ENCODE measurements around the gene HFE. TPM values are rescaled to one million over a fixed set of nuclear protein-coding genes. Genes with fewer than 3 reads are reported as not detected.

HFE gene
- polyA plus RNA-seq, 2 donors: 2.2 to 2.6 TPM

DNA sequence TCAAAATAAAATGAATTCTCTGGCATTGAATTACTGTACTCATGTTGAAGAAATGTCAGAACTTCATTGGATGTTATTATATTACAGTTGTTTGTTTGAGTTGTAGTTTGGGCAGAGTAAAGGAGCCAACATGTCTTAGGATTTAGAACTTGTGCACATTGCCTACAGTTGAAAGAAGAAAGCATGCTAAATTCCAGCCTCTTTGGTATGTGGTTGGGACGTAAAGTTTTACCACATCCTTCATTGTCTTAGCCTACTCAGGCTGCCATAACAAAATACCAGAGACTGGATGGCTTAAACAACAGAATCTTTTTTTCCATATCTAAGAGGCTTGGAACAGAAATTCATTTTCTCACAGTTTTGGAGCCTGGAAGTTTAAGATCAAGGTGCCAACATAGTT is 42.4 kb downstream of the HFE start:
- H3K4me3 ChIP-seq (ENCODE audit: low read depth in 1 of 2, low read length in 2 of 2): no peak overlapping the region
- no peak overlapping the region for H3K27ac ChIP-seq (ENCODE audit: low read depth in 2 of 2, low read length in 1 of 2)
- H3K4me1 ChIP-seq (ENCODE audit: control insufficient read depth in 2 of 2, insufficient read depth in 2 of 2, low read length in 1 of 2): peaks cover 0 to 4% of the 10 kb centered on the region in 2 donors
- no peaks in the 10 kb centered on the region for H3K36me3 ChIP-seq (ENCODE audit: control insufficient read depth in 2 of 2, insufficient read depth in 2 of 2, low read length in 1 of 2)
- WGBS, 2 donors: 73 to 77% methylated on average over 1 of the region's 1 CpG
- H3K27me3 ChIP-seq (ENCODE audit: control insufficient read depth in 1 of 2, insufficient read depth in 2 of 2, low read length in 2 of 2): no peaks in the 10 kb centered on the region
- H3K9me3 ChIP-seq (ENCODE audit: control insufficient read depth in 2 of 2, insufficient read depth in 1 of 2, low read depth in 1 of 2, low read length in 1 of 2): no peaks in the 10 kb centered on the region

DNA sequence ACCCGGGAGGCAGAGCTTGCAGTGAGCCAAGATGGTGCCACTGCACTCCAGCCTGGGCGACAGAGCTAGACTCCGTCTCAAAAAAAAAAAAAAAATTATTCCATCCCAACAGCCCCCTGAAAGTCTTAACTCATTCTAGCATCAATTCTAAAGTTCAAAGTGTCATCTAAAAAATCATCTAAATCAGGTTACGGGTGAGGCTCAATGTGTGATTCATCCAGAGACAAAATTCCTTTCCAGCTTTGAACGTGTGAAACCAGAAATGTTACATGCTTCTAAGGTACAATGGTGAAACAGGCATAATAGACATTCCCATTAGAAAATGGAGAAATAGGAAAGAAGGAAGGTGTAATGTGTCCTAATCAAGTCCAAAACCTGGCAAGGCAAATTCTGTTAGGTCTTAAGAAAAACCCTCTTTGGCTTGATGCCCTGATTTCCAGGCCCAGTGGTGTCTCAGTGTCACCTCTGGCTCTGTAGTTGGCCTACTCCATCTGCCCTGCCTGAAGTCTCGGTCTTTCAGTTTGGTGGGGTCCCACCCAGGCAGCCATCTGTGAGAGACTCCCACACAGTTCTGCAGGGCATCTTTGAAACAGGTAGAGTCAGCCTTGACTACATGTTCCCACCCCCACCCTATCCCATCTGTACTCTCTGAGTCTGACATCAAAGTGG is 43.5 kb downstream of the HFE start:
- H3K4me1 ChIP-seq (ENCODE audit: control insufficient read depth in 2 of 2, insufficient read depth in 2 of 2, low read length in 1 of 2): peaks cover 0 to 4% of the 10 kb centered on the region in 2 donors
- peak overlapping the region; percentile 18 to 78 for H3K27ac ChIP-seq (ENCODE audit: low read depth in 2 of 2, low read length in 1 of 2)
- no peaks in the 10 kb centered on the region for H3K36me3 ChIP-seq (ENCODE audit: control insufficient read depth in 2 of 2, insufficient read depth in 2 of 2, low read length in 1 of 2)
- no peaks in the 10 kb centered on the region for H3K27me3 ChIP-seq (ENCODE audit: control insufficient read depth in 1 of 2, insufficient read depth in 2 of 2, low read length in 2 of 2)
- no peaks in the 10 kb centered on the region for H3K9me3 ChIP-seq (ENCODE audit: control insufficient read depth in 2 of 2, insufficient read depth in 1 of 2, low read depth in 1 of 2, low read length in 1 of 2)
- WGBS, 2 donors: 79 to 86% methylated on average over 6 of the region's 6 CpGs
- H3K4me3 ChIP-seq (ENCODE audit: low read depth in 1 of 2, low read length in 2 of 2): no peak overlapping the region

DNA sequence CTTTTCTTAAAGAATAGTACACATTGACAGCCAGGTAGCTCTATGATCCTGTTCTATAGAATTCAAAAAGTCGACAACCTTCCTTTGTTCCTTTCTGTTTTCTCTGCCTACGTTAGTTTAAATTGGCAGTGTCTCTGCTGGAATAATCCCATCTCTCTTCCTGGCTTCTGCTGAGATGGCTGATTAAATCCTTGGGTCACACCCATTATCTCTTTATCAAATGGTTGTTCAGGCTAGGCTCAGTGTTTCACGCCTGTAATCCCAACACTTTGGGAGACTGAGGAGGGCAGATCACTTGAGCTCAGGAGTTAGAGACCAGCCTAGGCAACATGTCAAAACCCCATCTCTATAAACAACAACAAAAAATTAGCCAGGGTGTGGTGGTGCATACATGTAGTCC is 44.4 kb downstream of the HFE start:
- Histone ChIP-seq H3K27me3 (ENCODE audit: control insufficient read depth in 1 of 2, insufficient read depth in 2 of 2, low read length in 2 of 2) (no peaks in the 10 kb centered on the region), H3K36me3 (ENCODE audit: control insufficient read depth in 2 of 2, insufficient read depth in 2 of 2, low read length in 1 of 2) (no peaks in the 10 kb centered on the region), H3K4me1 (ENCODE audit: control insufficient read depth in 2 of 2, insufficient read depth in 2 of 2, low read length in 1 of 2) (peaks cover 0 to 4% of the 10 kb centered on the region in 2 donors), H3K4me3 (ENCODE audit: low read depth in 1 of 2, low read length in 2 of 2) (no peak overlapping the region), H3K27ac (ENCODE audit: low read depth in 2 of 2, low read length in 1 of 2) (no peak overlapping the region), H3K9me3 (ENCODE audit: control insufficient read depth in 2 of 2, insufficient read depth in 1 of 2, low read depth in 1 of 2, low read length in 1 of 2) (no peaks in the 10 kb centered on the region)
- 59 to 63% methylated on average over 3 of the region's 3 CpGs for WGBS, 2 donors

DNA sequence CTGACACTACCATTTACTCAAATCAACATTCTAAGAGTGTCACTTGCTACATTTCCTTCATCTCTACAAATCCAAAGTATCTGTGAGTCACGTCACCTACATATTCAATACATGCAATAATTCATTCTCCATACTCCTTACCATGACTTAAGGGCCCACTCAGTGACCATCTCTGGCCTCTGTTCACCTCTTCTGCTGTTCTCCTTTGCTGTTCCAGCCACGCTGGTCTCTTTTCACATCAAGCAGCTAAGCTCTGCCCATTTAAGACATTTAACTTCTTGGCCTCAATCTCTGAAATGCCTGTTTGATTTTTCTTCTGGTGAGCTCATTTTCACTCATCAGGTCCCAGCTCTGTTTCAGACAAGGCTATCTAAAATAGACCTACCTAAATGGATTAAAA is 46.5 kb downstream of the HFE start:
- Histone ChIP-seq H3K27me3 (ENCODE audit: control insufficient read depth in 1 of 2, insufficient read depth in 2 of 2, low read length in 2 of 2) (no peaks in the 10 kb centered on the region), H3K36me3 (ENCODE audit: control insufficient read depth in 2 of 2, insufficient read depth in 2 of 2, low read length in 1 of 2) (no peaks in the 10 kb centered on the region), H3K9me3 (ENCODE audit: control insufficient read depth in 2 of 2, insufficient read depth in 1 of 2, low read depth in 1 of 2, low read length in 1 of 2) (no peaks in the 10 kb centered on the region), H3K4me3 (ENCODE audit: low read depth in 1 of 2, low read length in 2 of 2) (no peak overlapping the region), H3K4me1 (ENCODE audit: control insufficient read depth in 2 of 2, insufficient read depth in 2 of 2, low read length in 1 of 2) (peaks cover 0 to 4% of the 10 kb centered on the region in 2 donors), H3K27ac (ENCODE audit: low read depth in 2 of 2, low read length in 1 of 2) (no peak overlapping the region)
- 88 to 90% methylated on average over 2 of the region's 2 CpGs for WGBS, 2 donors

DNA sequence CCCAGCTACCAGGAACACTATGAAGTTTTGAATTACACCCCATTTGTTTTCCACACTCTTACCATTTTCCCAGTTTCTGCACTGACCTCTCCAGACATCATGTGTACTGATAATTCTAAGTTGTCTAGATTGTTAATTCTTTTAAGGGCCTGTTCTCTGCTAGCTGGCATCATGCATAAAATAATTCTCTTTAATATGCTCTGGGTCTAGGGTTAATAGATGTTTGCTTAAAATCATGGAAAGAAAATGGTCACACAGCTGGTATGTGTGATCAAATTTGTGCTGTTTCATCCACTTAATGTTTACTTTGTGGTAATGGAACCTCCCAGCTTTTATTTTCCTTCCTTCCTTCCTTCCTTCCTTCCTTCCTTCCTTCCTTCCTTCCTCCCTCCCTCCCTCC is 49.1 kb downstream of the HFE start:
- H3K4me3 ChIP-seq (ENCODE audit: low read depth in 1 of 2, low read length in 2 of 2): no peak overlapping the region
- H3K4me1 ChIP-seq (ENCODE audit: control insufficient read depth in 2 of 2, insufficient read depth in 2 of 2, low read length in 1 of 2): peaks cover 0 to under 1% of the 10 kb centered on the region in 2 donors
- H3K36me3 ChIP-seq (ENCODE audit: control insufficient read depth in 2 of 2, insufficient read depth in 2 of 2, low read length in 1 of 2): peaks cover 0 to 5% of the 10 kb centered on the region in 2 donors
- no peaks in the 10 kb centered on the region for H3K27me3 ChIP-seq (ENCODE audit: control insufficient read depth in 1 of 2, insufficient read depth in 2 of 2, low read length in 2 of 2)
- no peaks in the 10 kb centered on the region for H3K9me3 ChIP-seq (ENCODE audit: control insufficient read depth in 2 of 2, insufficient read depth in 1 of 2, low read depth in 1 of 2, low read length in 1 of 2)
- H3K27ac ChIP-seq (ENCODE audit: low read depth in 2 of 2, low read length in 1 of 2): no peak overlapping the region

DNA sequence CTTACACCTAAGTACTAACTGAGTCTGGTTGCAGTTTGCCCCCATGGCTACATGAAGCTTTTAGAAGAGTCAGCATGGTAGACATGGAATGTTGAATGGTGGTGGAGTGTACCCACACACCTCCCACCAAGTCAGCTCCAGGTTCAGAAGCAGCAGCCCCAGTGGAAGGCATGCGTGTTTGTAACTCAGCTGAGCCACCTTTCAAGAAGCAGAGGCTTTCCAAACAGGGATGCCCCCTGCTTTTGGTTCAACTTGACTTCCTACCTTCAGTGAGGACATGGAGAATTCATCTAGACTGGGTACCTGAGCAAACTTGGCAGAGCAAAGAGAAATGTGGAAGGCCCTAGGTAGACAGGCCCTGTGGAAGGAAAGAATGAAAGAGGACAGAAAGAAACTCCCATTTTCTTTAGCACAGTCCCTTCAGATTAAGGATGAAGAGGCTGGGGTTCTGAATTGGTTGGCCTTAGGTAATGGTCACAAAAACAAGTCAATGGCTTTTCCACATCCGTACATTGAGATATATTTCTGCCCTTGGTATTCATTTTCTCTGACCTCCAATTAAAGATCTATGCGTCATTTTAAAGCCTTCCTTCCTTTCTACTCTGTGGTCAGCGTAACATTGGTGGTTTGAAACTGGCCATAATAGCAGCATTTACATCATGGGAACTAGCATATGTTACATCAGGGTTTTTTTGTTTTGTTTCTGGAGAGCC is 53.2 kb downstream of the HFE start:
- H3K27me3 ChIP-seq (ENCODE audit: control insufficient read depth in 1 of 2, insufficient read depth in 2 of 2, low read length in 2 of 2): no peaks in the 10 kb centered on the region
- WGBS, 2 donors: 96% methylated on average over 4 of the region's 4 CpGs
- H3K9me3 ChIP-seq (ENCODE audit: control insufficient read depth in 2 of 2, insufficient read depth in 1 of 2, low read depth in 1 of 2, low read length in 1 of 2): no peaks in the 10 kb centered on the region
- peaks cover 0 to 5% of the 10 kb centered on the region in 2 donors for H3K36me3 ChIP-seq (ENCODE audit: control insufficient read depth in 2 of 2, insufficient read depth in 2 of 2, low read length in 1 of 2)
- H3K4me3 ChIP-seq (ENCODE audit: low read depth in 1 of 2, low read length in 2 of 2): no peak overlapping the region
- H3K27ac ChIP-seq (ENCODE audit: low read depth in 2 of 2, low read length in 1 of 2): no peak overlapping the region
- peaks cover 0 to 4% of the 10 kb centered on the region in 2 donors for H3K4me1 ChIP-seq (ENCODE audit: control insufficient read depth in 2 of 2, insufficient read depth in 2 of 2, low read length in 1 of 2)

DNA sequence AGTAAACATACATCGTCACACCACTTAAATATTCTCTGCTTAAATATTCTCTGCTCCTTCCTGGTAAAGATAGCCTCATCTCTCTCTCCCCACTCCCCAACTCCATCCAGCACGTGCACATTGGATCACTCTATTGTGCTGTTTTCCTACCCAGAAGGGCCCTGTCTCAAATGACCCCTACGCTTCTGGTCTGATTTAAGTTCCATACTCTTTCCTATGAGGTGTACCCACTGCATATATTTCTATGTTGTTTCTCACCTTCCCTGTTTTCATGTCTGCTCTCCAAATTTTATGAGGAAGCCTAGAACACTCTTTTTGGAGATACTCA is 53.7 kb downstream of the HFE start:
- H3K27me3 ChIP-seq (ENCODE audit: control insufficient read depth in 1 of 2, insufficient read depth in 2 of 2, low read length in 2 of 2): no peaks in the 10 kb centered on the region

DNA sequence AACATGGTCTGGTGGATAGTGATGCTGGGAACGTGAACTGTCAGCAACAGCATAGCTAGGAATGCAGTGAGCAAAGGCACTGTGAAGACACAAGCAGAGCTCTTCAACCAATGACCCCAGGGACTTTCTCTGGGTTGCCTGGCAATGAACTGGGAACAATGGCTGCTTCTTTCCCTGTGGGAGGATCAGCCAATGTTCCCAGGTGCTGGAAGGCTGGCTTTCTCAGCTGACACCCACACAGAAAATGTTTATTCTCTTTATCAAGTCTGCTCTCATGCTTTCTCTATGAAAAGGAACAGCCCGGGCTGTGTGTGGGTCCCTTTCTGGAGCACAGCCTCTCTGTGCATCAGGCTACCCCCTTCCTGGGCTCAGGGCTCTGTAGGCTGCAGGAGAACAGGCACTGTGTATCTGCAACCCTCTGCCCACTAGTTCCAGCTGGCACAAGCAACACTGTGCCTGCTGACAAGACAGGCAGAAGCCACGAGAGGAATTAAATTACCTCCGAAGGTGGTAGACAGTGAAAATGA is 54.2 kb downstream of the HFE start:
- Histone ChIP-seq H3K36me3 (ENCODE audit: control insufficient read depth in 2 of 2, insufficient read depth in 2 of 2, low read length in 1 of 2) (peaks cover 0 to 5% of the 10 kb centered on the region in 2 donors), H3K4me3 (ENCODE audit: low read depth in 1 of 2, low read length in 2 of 2) (no peak overlapping the region), H3K27me3 (ENCODE audit: control insufficient read depth in 1 of 2, insufficient read depth in 2 of 2, low read length in 2 of 2) (no peaks in the 10 kb centered on the region), H3K4me1 (ENCODE audit: control insufficient read depth in 2 of 2, insufficient read depth in 2 of 2, low read length in 1 of 2) (peaks cover 0 to 4% of the 10 kb centered on the region in 2 donors), H3K9me3 (ENCODE audit: control insufficient read depth in 2 of 2, insufficient read depth in 1 of 2, low read depth in 1 of 2, low read length in 1 of 2) (no peaks in the 10 kb centered on the region), H3K27ac (ENCODE audit: low read depth in 2 of 2, low read length in 1 of 2) (no peak overlapping the region)
- WGBS, 2 donors: 52 to 63% methylated on average over 4 of the region's 4 CpGs

More for the DNA sequence above, 53.7 kb downstream of the HFE start:
- 92 to 94% methylated on average over 3 of the region's 3 CpGs for WGBS, 2 donors
- H3K9me3 ChIP-seq (ENCODE audit: control insufficient read depth in 2 of 2, insufficient read depth in 1 of 2, low read depth in 1 of 2, low read length in 1 of 2): no peaks in the 10 kb centered on the region
- peaks cover 0 to 5% of the 10 kb centered on the region in 2 donors for H3K36me3 ChIP-seq (ENCODE audit: control insufficient read depth in 2 of 2, insufficient read depth in 2 of 2, low read length in 1 of 2)
- no peak overlapping the region for H3K4me3 ChIP-seq (ENCODE audit: low read depth in 1 of 2, low read length in 2 of 2)
- no peak overlapping the region for H3K27ac ChIP-seq (ENCODE audit: low read depth in 2 of 2, low read length in 1 of 2)
- peaks cover 0 to 4% of the 10 kb centered on the region in 2 donors for H3K4me1 ChIP-seq (ENCODE audit: control insufficient read depth in 2 of 2, insufficient read depth in 2 of 2, low read length in 1 of 2)

DNA sequence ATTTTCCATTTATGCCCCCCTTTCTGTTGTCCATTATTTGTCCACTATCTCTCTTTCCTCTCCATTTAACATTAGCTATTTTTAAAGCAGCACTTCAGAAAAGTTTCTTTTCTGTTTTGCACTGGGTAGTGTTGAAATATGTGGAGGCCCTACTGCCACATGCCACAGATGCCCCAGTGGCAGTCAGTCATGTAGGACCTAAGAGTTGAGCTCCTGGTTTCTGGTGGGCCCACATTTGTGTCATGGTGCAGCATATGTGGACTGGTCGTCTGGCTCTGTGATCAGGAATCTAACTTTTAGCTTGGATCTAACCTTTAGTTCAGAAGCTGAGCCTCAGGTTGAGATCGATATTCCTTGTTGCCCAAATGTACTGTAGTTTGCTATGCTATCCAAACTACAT is 54.8 kb downstream of the HFE start:
- Histone ChIP-seq H3K27ac (ENCODE audit: low read depth in 2 of 2, low read length in 1 of 2) (no peak overlapping the region), H3K4me3 (ENCODE audit: low read depth in 1 of 2, low read length in 2 of 2) (no peak overlapping the region), H3K9me3 (ENCODE audit: control insufficient read depth in 2 of 2, insufficient read depth in 1 of 2, low read depth in 1 of 2, low read length in 1 of 2) (no peaks in the 10 kb centered on the region), H3K27me3 (ENCODE audit: control insufficient read depth in 1 of 2, insufficient read depth in 2 of 2, low read length in 2 of 2) (no peaks in the 10 kb centered on the region), H3K36me3 (ENCODE audit: control insufficient read depth in 2 of 2, insufficient read depth in 2 of 2, low read length in 1 of 2) (peaks cover 0 to 5% of the 10 kb centered on the region in 2 donors), H3K4me1 (ENCODE audit: control insufficient read depth in 2 of 2, insufficient read depth in 2 of 2, low read length in 1 of 2) (peaks cover 0 to 4% of the 10 kb centered on the region in 2 donors)
- 86 to 95% methylated on average over 2 of the region's 2 CpGs for WGBS, 2 donors

Measured in esophagus (tissue), 2 donors.